Mammary epithelial cell (primary cell): ENCODE data around the gene PHTF2.

Experiments used
- EZH2 ChIP-seq: IDR thresholded peaks from 2 replicates; pipeline ENCODE4 v1.6.1; 2012; ENCODE audit warnings: low read length, inconsistent platforms, borderline replicate concordance
- TF ChIP-seq, protein P1 (sequence below), 2 donors: IDR thresholded peaks in 1 of 2; conservative IDR thresholded peaks in 1 of 2; 2 replicates each; pipeline ENCODE4 v1.5.1; 2011 to 2012; ENCODE audit warnings: inconsistent platforms in 2 of 2, low read length in 2 of 2, mild to moderate bottlenecking in 2 of 2, control low read depth in 1 of 2, low read depth in 1 of 2; ENCODE audit not compliant: insufficient read depth in 1 of 2; ENCODE audit errors: extremely low read depth in 1 of 2

DNA sequence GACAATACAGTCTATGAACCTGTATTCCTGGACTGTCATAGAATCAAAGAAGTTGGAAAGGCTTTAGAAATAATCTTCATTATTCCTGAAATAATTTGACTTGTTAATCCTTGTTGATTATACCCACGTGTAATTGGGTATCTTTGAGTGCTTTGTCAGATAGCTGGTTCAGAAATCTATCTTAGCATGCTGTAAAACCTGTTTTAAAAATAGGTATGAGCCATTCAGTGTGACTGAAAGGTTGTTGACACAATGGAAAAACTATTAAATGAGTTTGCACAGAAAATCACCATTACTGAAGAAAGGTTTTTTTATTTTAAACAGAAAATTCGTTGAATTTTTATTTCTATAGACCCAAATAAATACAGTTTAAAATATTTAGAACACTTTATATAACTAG is 38.7 kb downstream of the PHTF2 start:
- TF ChIP-seq, protein P1, sequence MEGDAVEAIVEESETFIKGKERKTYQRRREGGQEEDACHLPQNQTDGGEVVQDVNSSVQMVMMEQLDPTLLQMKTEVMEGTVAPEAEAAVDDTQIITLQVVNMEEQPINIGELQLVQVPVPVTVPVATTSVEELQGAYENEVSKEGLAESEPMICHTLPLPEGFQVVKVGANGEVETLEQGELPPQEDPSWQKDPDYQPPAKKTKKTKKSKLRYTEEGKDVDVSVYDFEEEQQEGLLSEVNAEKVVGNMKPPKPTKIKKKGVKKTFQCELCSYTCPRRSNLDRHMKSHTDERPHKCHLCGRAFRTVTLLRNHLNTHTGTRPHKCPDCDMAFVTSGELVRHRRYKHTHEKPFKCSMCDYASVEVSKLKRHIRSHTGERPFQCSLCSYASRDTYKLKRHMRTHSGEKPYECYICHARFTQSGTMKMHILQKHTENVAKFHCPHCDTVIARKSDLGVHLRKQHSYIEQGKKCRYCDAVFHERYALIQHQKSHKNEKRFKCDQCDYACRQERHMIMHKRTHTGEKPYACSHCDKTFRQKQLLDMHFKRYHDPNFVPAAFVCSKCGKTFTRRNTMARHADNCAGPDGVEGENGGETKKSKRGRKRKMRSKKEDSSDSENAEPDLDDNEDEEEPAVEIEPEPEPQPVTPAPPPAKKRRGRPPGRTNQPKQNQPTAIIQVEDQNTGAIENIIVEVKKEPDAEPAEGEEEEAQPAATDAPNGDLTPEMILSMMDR (conservative IDR thresholded peaks at IDR 0.05 in 1 of 2, IDR thresholded peaks at IDR 0.05 in 1 of 2; ENCODE audit: extremely low read depth in 1 of 2, insufficient read depth in 1 of 2, low read depth in 1 of 2, low read length in 2 of 2): no peak
- no peak for TF ChIP-seq EZH2
